Dermis microvascular lymphatic vessel endothelial cell (primary cell): Measurements from ENCODE around the gene SPTBN1. TPM values are rescaled to one million over a fixed set of nuclear protein-coding genes. Genes with fewer than 3 reads are reported as not detected.
"Not testable (repeated sequence)": the region's sequence is repeated elsewhere in the genome, so short reads cannot be mapped to it uniquely, and the experiment has no call there.

Experiments
- DNase-seq, 2 donors: peaks; one replicate each; pipeline versions ENCODE4 v3.0.0 to v3.0.0-alpha.2; 2010; ENCODE audit warnings: low read depth in 2 of 2
- total RNA-seq: library from RNA; depleted of rRNA; stranded (reverse); fragments of >200 nt; gene quantifications from 2 replicates; pipeline ENCODE4 v1.2.1, GENCODE V29; 2014

Gene SPTBN1
- total RNA-seq, 1 donor from 2014 or later = 450 TPM

DNA sequence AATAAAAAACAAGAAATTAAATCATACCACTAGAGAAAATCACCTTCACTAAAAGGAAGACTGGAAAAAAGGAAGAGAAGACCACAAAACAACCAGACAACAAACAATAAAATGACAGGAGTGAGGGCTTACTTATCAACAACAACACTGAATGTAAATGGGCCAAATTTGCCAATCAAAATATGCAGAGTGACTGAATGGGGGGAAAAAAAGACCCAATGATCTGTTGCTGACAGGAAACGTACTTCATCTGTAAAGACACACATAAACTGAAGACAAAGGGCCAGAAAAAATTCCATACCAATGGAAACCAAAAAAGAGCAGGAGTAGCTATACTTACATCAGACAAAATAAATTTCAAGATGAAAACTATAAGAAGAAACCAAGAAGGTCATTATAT lies 241.8 kb downstream of the SPTBN1 start:
- DNase-seq = no peak

DNA sequence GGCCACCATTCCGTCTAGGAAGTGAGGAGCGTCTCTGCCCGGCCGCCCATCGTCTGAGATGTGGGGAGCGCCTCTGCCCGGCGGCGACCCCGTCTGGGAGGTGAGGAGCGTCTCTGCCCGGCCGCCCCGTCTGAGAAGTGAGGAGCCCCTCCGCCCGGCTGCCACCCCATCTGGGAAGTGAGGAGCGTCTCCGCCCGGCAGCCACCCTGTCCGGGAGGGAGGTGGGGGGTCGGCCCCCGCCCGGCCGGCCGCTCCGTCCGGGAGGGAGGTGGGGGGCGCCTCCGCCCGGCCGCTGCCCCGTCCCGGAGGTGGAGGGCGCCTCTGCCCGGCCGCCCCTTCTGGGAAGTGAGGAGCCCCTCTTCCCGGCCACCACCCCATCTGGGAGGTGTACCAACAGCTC lies 242.8 kb downstream of the SPTBN1 start:
- not testable (repeated sequence) for DNase-seq

DNA sequence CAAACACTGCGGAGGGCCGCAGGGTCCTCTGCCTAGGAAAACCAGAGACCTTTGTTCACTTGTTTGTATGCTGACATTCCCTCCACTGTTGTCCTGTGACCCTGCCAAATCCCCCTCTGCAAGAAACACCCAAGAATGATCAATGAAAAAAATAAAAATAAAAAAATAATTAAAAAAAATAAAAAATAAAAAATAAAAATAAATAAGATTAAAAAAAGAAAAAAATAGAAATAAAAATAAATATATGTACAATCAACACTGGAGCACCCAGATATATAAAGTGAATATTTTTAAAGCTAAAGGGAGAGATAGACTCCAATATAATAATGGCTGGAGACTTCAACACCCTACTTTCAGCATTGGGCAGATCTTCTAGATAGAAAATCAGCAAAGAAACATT lies 243.5 kb downstream of the SPTBN1 start:
- no peak for DNase-seq

DNA sequence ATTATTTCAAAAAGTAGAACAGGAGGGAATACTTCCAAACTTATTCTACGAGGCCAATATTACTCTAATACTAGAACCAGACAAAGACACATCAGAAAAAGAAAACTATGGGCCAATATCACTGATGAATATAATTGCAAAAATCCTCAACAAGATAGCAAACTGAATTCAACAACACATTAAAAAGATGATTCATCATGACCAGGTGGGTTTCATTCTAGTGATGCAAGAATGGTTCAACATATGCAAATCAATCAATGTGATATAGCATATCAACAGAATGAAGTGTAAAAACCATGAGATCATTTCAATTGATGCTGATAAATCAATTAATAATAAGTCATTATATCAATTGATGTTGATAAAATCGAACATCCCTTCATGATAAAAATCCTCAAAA lies 244.9 kb downstream of the SPTBN1 start:
- DNase-seq = no peak

DNA sequence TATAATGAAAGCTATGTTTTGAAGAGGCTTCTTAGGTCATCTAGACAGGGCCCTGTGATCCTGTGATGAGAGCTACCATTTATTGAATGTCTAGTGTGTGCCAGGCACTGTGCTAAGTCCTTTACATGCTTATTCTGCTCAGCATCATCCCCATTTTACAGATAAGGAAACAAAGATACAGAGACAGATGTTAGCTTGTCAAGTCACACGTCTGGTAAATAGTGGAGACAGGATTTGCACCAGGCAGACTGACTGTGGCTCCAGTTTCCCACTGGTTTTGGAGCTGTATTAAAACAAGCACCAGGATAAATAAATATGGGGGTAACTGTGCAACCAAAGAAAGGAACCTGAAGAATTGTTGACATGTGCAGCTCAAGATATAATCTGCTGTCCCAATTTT lies 248.1 kb downstream of the SPTBN1 start:
- no peak for DNase-seq

DNA sequence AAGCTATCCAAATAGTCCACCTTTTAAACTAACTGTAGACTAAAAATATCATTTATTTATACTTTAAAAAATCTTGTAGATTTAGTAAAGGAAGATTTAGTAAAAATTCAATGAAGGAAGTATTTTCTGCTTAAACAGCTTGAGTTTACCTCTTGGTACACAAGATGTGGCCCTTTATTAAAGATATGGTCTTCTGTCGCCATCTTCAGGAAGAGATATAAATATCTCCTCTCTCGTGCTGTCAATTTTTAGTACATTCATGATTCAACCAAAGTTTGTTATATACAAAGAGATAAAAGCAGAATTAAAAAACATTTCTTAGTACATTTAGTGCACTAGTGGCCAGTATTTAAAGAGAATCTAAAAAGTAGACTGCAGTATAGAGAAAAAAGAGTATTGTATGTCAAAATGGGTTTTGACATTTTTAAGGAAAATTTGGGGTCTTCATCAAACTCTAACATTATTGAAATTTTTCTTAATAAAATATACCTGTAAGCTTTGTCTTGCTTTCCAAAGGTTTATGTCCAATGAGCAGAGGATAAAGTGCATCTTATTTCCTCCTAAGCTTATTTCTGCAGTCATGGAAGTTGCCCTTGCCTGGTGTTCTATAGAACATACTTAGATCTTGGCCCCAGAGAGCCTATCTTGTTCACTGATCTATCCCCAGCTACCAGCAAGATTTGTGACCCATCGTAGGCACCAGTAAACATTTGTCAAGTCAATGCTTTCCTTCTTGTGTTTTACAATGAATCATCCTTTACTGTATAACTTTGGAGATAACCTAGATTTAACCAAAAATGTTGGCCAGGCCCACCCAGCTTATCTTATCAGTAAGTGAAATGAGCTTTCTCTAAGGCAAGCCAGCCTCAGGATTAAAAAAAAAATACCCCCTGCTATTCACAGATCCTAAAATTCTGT lies 248.8 kb downstream of the SPTBN1 start:
- DNase-seq = peak; percentile 54 to 71

DNA sequence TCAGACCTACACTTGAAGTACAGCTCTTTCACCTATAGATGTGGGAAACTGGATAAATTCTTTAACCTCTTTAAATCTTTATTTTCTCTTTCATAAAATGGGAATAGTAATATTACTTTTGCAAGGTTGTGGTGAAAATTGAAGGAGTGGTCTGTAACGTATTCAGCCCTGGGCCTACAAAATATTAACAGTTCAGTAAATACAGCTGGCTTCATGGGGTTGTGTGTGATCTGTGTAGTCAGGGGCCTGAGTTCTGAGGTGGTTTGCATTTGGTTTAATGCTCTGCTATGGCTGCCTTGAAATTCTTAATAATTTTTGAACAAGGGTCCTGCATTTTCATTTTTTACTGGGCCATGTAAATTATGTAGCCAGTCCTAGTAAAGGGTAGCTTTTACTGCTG lies 250.5 kb downstream of the SPTBN1 start:
- no peak for DNase-seq

DNA sequence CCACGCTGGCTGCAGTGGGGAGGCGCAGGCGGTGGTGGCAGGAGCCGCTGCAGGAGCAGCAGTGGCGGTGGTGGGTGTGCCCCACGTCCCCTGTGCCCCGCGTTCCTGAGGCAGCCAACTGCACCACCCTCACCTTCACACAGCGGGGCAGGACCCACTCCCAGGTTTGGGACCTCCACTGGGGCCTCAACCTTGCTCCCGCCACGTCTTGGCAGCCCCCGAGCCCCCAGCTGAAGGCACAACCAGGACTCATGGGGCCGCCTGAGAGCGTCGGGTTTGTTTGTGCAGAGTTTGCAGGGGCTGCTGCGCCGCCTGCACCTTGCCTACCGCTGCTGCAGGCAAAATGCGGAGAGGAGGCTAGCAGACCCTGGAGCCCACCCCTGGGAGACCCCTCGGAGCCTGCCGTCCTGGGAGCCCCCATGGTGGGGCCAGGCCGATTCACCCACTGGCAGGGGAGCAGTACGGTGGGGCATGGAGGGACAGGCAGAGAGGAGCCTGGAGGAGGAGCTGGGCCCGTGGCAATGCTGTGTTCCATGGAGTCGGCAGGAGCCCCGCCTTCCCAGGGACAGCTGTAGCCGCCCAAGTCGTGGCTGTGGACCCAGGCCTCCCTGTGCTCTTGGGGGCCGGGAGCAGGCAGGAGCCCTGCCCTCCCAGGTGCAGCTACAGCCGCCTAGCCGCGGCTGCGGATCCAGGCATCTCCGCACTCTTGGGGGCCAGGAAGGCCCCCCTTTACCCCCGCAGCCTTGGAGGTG lies 252.6 kb downstream of the SPTBN1 start:
- peak in 1 of 2 donors; percentile 28 for DNase-seq

DNA sequence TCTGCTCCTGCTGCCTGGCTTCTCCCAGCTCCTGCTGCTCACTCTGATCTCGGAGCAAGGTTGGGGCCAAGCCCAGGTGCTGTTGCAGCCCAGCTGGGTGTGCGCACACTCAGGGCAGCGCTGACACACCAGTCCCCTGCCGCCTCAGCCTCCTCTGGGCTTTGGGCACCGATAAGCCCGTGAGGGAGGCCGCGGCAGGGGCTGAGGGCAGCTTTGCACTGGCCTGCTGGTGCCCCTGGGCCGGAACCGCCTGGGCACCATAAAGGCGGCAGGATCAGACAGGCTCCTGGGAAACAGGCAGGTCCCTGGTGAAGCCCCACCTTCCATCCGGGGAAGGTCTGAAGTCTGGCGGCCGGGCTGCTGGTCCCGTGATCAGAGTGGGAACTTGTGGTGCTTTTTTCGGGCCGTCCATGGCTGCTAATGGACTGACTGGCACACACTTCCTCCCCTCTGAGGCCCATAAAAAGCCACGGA lies 253.2 kb downstream of the SPTBN1 start:
- peak in 1 of 2 donors; percentile 18 for DNase-seq

DNA sequence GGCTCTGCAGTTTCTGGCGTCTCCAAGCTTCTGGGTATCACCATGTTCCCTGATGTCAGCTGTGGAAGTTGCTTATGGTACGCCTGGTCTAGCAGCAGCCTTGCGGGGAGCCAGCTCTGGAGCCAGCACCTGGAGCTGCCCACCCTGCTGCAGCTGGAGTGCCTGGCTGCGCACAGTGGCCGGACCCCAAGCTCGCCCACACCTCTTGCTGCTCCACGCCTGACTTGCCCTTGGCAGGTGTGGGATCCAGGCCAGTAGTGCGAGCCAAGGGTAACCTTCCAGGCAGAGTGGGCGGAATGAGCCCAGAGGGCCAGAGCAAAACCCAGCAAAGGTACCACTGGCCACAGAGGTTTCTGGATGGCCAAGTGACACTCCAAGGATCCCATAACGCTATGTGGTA lies 254.1 kb downstream of the SPTBN1 start:
- no peak for DNase-seq

DNA sequence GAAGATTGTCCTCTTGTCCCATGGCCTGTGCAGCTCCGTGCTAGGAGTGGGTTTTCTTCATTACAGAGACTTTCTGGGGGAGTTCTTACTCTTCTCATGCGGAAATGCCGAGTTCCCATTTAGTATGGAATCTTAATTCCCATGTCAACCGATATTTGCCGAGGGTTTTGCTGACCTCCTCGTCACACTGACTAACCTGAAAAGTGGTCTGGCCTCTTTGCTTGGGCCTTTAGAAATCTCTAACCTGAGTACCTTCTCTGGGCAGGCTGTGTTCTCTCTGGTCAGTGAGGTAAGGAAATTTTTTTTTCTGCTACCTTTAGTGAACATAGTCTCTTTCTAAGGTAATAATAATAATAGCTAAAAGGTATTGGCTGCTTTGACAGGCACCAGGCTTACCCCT lies 256.4 kb downstream of the SPTBN1 start:
- no peak for DNase-seq

DNA sequence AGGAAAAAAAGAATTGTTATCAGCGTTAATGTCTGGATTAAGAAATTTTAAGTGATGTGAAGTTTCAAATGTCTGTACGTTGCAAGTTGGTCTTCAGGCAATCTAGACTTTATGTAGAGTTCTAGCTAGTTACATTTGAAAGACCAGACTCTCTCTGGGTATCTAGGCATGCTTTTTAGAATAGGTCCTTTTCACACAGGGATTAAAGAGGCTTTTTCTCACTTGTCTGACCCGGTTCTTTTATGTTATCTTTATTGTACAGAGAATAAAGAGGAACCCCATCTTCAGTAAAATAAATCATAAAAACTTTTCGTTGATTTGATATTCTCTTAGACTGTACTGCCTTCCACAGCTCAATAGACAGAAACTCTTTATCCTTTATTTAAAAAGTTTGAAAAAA lies 258.9 kb downstream of the SPTBN1 start:
- no peak for DNase-seq

DNA sequence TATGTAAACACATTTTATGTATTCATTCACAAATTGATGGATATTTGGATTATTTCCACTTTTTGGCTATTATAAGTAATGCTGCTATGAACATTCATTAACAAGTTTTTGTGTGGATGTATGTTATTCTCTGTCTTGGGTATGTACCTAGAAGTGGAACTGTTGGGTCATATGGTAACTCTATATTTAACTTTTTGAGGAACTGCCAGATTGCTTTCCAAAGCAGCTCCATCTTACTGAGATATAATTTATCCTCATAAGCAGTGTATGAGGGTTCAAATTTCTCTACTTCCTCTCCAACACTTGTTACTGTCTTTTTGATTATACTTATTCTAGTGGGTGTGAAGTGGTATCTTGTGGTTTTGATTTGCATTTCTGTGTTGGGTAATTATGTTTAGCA lies 260.2 kb downstream of the SPTBN1 start:
- DNase-seq = no peak

DNA sequence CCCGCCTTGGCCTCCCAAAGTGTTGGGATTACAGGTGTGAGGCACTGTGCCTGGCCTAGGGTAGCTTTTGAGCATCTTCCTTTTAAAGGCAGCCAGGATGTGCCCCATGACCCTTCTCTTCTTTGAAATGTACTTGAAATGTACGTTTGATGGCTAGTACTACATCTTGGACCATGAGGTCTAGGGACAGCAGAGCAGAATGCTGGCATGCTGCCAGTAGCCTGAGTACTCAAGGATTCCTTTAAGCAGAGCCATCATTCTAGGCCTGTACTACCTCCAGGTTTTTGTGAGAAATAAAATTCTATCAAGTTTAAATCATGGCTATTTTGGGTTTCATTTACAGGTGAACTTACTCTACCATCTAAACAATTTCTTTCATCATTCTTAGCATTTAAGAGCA lies 264.4 kb downstream of the SPTBN1 start:
- no peak for DNase-seq

Other genes starting within 250 kb of the SPTBN1 start
- not detected in 2 replicates for gene TSPYL6, start 200.1 kb upstream of the SPTBN1 start, total RNA-seq